ENCODE measurements around the gene PGK1.
"Not testable (repeated sequence)": the region's sequence is repeated elsewhere in the genome, so short reads cannot be mapped to it uniquely, and the experiment has no call there.

PGK1 gene

DNA sequence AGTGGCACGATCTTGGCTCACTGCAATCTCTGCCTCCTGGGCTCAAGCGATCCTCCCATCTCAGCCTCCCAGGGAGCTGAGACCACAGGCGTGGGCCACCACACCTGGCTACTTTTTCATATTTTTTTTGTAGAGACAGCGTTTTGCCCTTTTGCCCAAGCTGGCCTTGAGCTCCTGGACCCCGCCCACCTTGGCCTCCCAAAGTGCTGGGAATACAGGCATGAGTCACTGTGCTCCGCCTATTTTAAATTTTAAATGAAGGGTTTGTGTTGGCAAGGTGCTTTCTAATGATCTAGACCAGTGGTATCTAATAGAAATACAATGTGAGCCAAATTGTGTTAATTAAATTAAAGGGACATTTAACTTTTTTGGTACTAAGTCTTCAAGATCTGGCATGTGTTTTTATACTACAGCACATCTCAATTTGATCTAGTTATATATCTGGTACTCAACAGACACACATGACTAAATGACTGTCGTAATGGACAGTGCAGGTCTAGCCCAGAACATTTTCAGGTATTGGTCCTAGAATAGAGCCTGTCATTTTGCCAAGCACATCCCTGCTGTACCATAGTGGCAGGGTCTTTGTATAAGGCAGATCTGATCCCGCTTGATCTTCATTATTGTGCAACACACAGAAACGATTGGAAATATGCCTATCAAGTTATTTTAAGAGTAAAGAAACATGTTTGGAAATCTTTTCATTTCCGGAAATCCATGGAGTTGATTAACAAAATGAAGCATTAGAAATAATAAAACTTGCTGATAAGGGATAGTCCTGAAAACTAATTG, 7.3 kb downstream of the PGK1 start:
- DNase-seq, result no peak

GRCh38 chrX:78116365-78116764, 12.3 kb downstream of the PGK1 start:
- DNase-seq, result no peak

- no peak for DNase-seq
Observed at GRCh38 chrX:78116766-78117165, 12.7 kb downstream of the PGK1 start.

- no peak for DNase-seq
Observed at GRCh38 chrX:78118628-78119027, 14.6 kb downstream of the PGK1 start.

DNA sequence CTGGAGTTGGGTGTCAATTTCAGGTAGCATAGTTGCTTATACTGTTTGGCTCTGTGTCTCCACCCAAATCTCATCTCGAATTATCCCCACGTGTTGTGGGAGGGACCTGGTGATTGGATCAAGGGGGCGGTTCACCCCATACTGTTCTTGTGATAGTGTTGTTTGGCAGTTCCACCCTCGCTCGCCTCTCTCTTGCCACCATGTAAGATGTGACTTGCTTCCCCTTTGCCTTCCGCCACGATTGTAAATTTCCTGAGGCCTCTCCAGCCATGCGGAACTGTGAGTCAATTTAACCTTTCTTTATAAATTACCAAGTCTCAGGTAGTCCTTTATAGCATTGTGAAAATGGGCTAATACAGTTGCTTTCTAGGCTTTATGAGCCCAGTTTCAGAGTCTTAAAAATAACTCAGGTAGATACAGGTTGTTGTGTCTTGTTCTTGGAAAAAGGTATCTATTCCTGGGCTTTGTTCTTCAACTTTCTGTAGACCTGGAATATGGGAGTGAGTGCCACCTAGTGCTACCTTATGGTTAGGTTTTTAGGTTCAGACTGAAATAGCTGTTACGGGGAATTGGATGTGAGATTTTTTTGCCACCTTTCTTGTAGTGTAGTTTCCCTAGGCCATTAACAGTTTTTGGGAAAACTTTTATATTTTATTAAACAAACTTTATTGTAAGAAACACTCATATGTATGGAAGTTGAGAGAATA, 15.6 kb downstream of the PGK1 start:
- peak in 1 of 51 donors; percentile 1 for DNase-seq

GRCh38 chrX:78123190-78123589, 19.1 kb downstream of the PGK1 start:
- DNase-seq, result no peak

- no peak for DNase-seq
Observed at GRCh38 chrX:78124307-78124706, 20.3 kb downstream of the PGK1 start.

GRCh38 chrX:78125148-78125547, 21.1 kb downstream of the PGK1 start:
- DNase-seq, result no peak

GRCh38 chrX:78125781-78126180, 21.7 kb downstream of the PGK1 start:
- not testable (repeated sequence) for DNase-seq

DNA sequence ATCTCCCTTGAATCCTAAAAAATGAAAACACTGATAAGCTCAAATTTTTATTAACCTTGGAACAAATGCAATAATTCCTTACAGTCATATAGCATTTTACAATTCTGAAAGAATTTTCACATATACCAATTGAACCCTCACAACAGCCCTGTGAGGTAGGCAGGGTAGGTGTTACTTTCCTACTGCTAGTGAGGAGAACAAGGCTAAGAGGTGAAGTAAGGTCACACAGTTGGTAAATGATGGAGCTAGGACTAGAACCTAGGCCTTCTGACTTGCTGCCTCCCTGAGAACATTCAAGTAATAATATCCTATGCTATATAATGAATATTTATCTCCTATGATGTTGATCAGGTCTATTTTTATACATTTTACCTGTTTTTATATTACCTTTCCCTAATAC, 25.7 kb downstream of the PGK1 start:
- no peak for DNase-seq

- no peak for DNase-seq
Observed at GRCh38 chrX:78130396-78130795, 26.3 kb downstream of the PGK1 start.

GRCh38 chrX:78131117-78131516, 27.1 kb downstream of the PGK1 start:
- DNase-seq, result no peak

DNA sequence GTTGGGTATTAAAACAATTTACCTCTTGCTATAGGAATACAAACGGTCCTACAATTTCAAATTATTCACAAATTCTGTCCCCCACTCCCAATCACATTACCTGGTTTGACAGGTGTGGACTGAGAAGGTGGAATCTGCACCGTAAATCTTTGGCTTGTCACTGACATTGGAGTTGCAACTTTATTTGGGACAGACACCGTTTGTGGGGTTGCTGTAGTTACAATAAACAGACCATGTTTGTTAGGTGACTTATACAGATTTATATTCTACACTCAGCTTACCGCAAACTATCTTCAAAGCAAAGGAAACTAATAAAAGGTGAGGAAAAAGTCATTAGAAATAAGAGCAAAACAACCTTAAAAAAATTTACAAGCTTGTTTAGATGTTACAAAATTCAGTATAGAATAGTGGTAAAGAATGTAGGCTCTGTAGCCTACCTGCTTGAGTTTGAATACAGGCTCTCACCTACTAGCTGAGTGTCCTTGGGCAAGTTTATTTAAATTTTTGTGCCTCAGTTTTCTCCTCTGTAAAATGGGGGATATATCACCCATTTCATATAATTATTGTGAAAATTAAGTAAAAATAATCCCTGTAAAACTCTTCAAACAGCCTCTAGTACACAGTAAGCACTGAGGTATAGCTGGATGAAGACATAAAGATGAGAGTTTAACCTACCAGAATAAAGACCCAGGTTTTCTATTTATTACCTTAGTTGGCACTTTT, 29.4 kb downstream of the PGK1 start:
- no peak for DNase-seq

DNA sequence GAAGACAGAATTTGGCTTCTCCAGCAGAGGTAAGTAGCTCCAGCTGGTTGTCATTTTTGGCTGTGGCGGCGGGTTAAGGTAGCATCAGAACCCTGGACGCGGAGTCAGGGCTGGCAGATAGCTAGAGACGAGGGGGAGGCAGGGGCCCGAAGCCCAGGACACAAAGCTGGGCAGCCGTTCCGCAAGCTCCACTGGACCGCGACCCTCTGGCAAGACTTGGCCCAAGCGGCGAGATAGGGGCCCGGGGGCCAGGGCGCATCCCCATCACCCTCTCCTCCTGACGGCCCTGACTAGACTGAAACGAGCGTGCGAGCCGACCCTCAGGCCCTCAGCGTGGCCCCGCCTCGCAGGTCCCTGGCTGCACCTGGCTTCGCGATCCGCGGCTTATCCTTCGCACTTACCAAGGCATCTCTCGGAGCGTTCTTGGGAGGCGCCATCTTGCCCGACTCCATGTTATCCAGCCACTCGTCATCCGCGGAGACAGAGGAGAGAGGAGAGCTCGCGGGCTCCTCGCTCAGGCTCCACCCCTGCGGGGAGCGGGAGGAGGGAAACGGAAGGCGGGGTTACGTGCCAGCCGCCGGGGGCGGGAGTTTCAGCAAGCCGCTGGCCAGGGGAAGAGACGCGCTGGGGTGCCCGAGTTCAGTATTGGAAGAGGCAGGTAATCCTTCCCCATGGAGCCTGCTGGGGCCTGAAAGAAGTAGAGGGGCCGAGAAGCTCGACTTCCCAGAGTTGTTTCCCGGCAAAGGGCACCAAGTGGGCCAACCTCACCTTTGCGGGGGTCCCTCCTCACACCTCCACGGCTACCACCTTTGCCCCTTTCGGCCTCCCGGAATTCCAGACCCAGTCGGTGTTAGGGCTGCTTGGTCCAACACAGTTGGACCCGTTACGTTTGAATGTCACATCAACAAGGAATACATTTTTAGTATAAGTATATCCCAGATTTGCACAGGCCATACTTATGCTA, 35.4 kb downstream of the PGK1 start, which contains the start of gene TAF9B:
Gene TAF9B (minus strand): TSS at position 491 of the 964 bp plus-strand sequence. CDS start 39 bp downstream, at position 452.
- DNase-seq, result peak; percentile 2 to 84 (median 63)

DNA sequence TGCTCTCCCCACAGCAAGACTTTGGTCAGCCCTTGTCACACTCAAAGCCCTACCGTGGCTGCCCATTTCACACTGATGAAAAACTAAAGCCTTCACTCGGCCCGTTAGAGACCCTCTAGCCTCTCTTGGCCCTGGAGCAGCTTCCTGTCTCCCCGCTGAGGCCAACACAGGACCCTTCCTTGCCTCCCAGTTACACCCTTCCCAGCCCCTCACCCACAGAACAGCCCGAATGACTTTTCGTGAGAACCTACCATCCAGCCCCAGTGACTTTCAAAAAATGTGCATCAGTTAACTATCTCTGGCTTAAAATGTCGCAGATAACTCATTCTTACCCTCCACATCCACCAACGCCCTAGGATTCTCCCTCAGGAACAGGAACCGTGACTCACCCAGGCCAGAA, 36.2 kb downstream of the PGK1 start:
- no peak for DNase-seq

GRCh38 chrX:78147002-78147540, 43.0 kb downstream of the PGK1 start:
- not testable (repeated sequence) for DNase-seq

GRCh38 chrX:78157373-78157772, 53.3 kb downstream of the PGK1 start:
- DNase-seq, result not testable (repeated sequence)

GRCh38 chrX:78157846-78158245, 53.8 kb downstream of the PGK1 start:
- not testable (repeated sequence) for DNase-seq

DNA sequence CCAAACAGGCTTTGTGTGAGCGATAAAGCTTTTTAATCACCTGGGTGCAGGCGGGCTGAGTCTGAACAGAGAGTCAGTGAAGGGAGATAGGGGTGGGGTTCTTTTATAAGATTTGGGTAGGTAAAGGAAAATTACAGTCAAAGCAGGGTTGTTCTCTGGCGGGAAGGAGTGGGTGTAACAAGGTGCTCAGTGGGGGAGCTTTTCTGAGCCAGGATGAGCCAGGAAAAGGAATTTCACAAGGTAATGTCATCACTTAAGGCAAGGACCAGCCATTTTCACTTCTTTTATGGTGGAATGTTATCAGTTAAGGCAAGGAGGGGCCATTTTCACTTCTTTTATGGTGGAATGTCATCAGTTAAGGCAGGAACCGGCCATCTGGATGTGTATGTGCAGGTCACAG, 56.7 kb downstream of the PGK1 start:
- not testable (repeated sequence) for DNase-seq

DNA sequence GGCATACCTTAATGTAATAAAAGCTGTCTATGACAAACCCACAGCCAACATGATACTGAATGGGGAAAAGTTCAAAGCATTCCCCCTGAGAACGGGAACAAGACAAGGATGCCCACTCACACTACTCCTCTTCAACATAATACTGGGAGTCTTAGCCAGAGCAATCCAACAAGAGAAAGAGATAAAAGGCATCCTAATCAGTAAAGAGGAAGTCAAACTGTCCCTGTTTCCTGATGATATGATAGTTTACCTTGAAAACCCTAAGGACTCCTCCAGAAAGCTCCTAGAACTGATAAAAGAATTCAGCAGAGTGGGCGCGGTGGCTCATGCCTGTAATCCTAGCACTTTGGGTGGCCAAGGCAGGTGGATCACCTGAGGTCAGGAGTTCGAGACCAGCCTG, 59.1 kb downstream of the PGK1 start:
- DNase-seq, result not testable (repeated sequence)

DNA sequence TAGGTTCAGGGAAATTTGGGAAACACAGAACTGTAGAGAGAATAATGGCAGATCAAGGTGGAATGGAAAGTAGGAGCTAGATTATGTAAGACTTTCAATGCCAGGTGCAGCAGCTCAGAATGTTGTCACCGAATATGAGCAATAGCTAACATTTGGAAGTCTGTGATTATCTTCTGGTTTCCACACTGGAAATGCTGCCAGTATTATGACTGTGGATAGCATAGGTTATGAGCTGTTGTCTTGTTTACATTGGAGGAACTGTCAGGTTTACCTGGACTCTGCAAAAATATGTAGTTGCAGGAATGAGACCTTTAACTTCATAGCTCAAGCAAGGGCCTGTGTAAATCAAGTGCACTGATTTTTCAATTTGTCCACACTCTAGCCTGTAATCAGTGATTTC, 61.4 kb downstream of the PGK1 start:
- no peak for DNase-seq

Measured in hypothalamus (tissue), 51 donors.